ENCODE data around the gene TRIM41.

TRIM41 gene

DNA sequence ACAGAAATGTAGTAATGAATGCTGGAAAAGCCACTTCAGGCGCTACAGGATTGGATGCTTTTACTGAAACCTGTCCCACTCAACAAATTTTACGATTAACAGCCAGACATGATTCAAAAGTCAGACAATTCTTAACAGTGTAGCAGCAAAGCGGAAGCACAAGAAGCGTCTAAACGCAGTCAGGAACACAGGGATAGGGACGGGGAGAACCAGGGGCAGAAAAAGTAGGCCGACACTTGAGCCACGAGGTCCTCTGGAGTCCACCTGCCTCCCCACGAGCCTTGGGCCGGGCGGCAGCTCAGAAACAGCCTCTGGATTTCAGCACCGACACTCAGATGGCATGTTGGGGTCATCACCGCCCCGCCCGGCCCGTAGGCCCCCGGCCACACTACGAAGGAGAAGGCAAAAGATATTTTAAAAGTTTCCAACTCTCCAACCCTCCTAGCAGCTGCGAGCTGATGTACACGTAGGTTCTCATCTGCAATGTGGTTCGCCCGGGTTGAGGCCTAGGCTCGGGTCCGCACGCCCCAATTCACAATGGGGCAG is 20.0 kb downstream of the TRIM41 start:
- TF ChIP-seq GATA2 (IDR thresholded peaks at IDR 0.05; ENCODE audit: low read depth, low read length) (no peak), GATA3 (IDR thresholded peaks at IDR 0.05; ENCODE audit: low read depth, low read length) (no peak)

DNA sequence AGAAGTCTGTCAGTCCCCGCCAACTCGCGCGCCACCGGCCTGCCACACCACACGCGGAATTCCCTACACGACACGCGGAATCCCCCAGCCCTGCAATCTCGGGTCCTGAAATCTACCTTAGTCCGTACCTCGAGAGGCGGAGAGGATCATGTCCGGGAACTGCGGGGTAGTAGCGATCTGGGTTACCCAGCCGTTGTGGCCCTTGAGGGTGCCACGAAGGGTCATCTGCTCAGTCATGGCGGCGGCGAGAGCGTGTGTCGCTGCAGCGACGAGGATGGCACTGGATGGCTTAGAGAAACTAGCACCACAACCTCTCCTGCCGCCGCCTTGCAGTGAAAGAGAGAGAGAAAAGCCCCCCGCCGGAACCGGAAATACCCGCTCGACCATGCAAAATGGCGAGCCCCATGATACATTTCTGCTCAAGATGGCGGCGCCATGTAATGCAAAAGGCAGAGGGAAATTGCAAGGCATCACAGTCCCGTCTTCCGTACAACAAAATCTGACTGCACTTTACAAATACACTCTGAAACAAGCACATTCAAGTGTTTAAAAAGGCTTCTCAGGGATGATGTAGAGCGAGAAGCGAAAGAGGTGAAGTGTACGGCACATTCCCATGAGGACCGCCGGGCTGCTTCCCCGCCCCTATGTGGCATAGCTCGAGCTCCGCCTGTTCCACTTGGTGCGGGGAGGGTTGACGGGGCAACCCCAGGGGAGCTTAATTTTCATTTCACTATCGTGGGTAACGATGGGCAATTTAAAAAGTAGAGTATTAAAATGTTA is 20.7 kb downstream of the TRIM41 start, which contains the start of gene RACK1:
RACK1 (minus strand) TSS at position 343 of the 780 bp plus-strand sequence; CDS start at position 237, 106 bp downstream.
- TF ChIP-seq GATA3 (IDR thresholded peaks at IDR 0.05; ENCODE audit: low read depth, low read length) (no peak), GATA2 (IDR thresholded peaks at IDR 0.05; ENCODE audit: low read depth, low read length) (no peak)

DNA sequence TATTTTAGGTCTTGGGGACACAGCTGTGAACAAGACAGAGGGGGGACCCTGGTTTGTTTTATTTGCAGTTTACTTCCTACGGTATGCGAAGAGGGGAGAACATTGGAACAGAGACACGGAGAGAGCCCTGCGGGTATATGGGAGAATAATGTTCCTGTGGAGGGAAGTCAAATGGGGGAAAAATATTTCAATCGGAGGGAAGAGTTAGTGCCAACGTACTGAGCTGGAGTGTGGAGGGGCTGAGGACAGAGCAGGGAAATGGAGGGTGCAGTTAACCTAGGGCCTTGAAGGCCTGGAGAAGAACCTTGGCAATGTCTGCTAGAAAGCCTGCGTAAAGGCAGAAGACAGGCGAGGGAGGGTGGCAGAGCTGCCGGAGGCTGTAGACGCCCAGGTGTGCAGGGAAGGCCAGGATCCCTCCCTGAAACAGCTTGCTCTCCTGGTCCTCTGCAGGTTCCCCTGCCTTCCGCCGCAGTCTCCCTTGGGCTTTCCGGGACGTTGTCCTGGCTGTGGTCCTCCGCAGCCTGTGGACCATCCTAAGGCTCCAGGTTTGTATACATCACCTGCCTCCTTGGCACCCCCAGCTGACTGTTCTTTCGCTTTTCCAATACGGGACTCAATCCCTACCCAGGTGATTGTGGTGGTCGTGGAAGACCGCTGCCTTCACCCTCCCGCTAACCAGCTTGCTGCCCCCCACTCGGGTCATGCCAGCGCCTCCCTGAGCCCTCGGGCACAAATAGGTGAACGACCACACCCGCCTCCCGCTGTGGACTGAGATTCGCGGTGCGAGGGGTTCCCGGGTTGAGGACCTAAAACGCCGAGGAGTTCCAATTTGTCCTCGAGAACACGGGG is 22.6 kb downstream of the TRIM41 start:
- TF ChIP-seq GATA3 (IDR thresholded peaks at IDR 0.05; ENCODE audit: low read depth, low read length) (no peak), GATA2 (IDR thresholded peaks at IDR 0.05; ENCODE audit: low read depth, low read length) (no peak)

DNA sequence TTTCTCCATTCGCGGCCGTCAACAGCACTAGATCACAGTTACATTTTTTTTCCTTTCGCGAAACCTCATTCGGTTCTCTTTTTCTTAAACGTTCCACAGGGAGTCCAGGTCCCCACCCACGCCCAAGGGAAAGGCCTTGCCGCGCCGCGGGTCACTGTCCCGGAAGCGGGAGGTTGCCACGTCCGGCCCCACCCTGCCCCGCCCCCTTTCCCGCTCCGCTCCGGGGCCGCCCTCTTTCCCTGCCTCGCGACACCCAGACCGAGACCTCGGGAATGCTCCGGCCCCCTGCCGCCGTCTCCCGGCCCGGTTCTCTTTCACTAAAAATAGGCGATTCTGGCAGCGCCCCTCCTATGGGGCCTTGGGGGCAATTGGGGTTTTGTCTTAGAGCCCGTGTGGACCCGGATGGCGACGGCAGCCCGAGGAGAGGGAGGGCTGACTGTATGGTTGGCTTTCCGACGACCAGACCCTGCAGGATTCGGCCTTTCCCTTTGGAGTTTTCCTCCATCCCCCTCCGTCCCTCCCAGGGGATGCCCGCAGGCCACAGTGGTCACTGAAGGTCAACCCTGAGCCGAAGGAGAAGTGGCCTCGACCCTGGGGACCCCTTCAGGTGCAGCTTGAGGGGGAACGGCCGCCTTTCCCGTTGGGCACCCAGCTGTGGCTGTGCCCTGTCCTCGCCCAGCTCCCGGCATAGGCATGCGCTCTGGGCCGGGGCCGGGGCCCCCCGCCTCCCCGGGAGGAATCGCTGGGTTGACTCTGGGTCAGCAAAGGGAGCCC is 23.4 kb downstream of the TRIM41 start:
- TF ChIP-seq GATA3 (IDR thresholded peaks at IDR 0.05; ENCODE audit: low read depth, low read length), result no peak

GRCh38 chr5:181248277-181248676 is 25.2 kb downstream of the TRIM41 start:
- TF ChIP-seq GATA2 (IDR thresholded peaks at IDR 0.05; ENCODE audit: low read depth, low read length), result no peak
- no peak for TF ChIP-seq GATA3 (IDR thresholded peaks at IDR 0.05; ENCODE audit: low read depth, low read length)

- no peak for TF ChIP-seq GATA3 (IDR thresholded peaks at IDR 0.05; ENCODE audit: low read depth, low read length)
- TF ChIP-seq GATA2 (IDR thresholded peaks at IDR 0.05; ENCODE audit: low read depth, low read length), result no peak
Measured at GRCh38 chr5:181255276-181255675, 32.2 kb downstream of the TRIM41 start.

GRCh38 chr5:181255836-181256578 is 32.9 kb downstream of the TRIM41 start:
- TF ChIP-seq GATA2 (IDR thresholded peaks at IDR 0.05; ENCODE audit: low read depth, low read length) (no peak), GATA3 (IDR thresholded peaks at IDR 0.05; ENCODE audit: low read depth, low read length) (no peak)

DNA sequence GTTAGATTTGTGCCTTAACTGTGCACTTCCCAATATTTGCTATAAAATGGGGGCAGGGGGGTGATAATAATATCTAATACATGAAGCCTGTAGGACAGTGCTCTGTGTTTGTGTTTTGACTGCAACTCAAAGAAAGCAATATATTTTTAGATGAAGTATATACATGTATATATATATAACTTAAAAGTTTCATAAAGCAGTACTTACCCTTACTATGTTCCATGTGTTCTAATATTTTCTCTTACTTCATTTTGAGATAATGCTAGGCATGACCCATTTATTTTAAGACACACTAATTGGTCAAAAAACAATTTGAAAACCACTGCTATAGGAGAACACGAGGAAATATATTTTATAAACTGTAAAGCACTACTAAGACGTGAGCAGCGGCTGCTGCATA is 35.5 kb downstream of the TRIM41 start:
- no peak for TF ChIP-seq GATA2 (IDR thresholded peaks at IDR 0.05; ENCODE audit: low read depth, low read length)
- no peak for TF ChIP-seq GATA3 (IDR thresholded peaks at IDR 0.05; ENCODE audit: low read depth, low read length)

- TF ChIP-seq GATA2 (IDR thresholded peaks at IDR 0.05; ENCODE audit: low read depth, low read length), result no peak
- no peak for TF ChIP-seq GATA3 (IDR thresholded peaks at IDR 0.05; ENCODE audit: low read depth, low read length)
Measured at GRCh38 chr5:181259283-181259682, 36.2 kb downstream of the TRIM41 start.

- TF ChIP-seq GATA2 (IDR thresholded peaks at IDR 0.05; ENCODE audit: low read depth, low read length) (no peak), GATA3 (IDR thresholded peaks at IDR 0.05; ENCODE audit: low read depth, low read length) (no peak)
Measured at GRCh38 chr5:181259974-181260719, 37.1 kb downstream of the TRIM41 start.

DNA sequence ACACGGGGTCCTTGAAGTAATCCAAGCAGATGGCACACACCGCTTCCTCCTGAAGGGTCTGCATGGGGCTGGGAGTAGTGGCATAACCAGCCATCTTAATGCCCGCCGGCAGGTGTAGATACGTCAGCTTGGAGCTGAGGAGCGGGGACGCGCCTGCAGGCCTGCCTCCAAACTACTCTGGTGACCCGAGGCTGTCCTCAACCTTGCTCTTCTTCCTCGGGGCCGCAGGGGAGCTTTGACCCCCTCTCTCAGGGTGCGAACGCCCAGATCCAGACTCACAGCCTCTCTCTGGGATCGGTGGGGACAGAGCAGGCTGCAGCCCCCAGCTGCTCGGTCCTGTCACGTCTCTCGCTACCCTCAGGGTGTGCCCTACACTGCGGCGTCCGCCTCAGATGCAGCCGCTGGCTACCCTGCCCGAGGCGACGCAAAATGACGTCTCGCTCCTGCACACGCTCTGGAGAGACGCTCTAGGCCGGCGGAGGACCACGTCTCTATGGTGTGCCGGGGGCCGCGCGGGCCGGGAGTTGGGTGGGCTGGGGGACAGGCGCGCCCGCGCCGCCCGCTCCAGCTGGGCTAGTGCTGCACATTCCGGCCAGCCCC is 37.7 kb downstream of the TRIM41 start, which contains the start of gene TRIM52:
TRIM52 (minus strand) TSS at position 424 of the 600 bp plus-strand sequence; CDS start at position 94, 330 bp downstream.
- TF ChIP-seq GATA3 (IDR thresholded peaks at IDR 0.05; ENCODE audit: low read depth, low read length), result no peak
- no peak for TF ChIP-seq GATA2 (IDR thresholded peaks at IDR 0.05; ENCODE audit: low read depth, low read length)

Data from SH-SY5Y (cell line).